ENCODE measurements around the gene RTL10.

- no peak for TF ChIP-seq CTCF (conservative IDR thresholded peaks at IDR 0.05)
- TF ChIP-seq ZFX (IDR thresholded peaks at IDR 0.05), result no peak
Measured at GRCh38 chr22:19868333-19868732, 13.7 kb upstream of the RTL10 start.
